Thoracic aorta (tissue), 2 donors: ENCODE measurements around the gene C6orf120. TPM values are rescaled to one million over a fixed set of nuclear protein-coding genes. Genes with fewer than 3 reads are reported as not detected.

Experiments
- ATAC-seq: fragments of 150-250 bp; one replicate; pipeline ENCODE4 v1.8.0; 2017; ENCODE audit warnings: low read depth; ENCODE audit not compliant: insufficient number of reproducible peaks, low FRiP score
- DNase-seq: peaks from one replicate; pipeline ENCODE4 v3.0.0-alpha.2; 2020; ENCODE audit warnings: low spot score
- H3K27ac ChIP-seq, 2 donors: fragments of 200-600 bp; sonication (generic); 1 replicate in 1 of 2; 2 replicates in 1 of 2; pipeline ENCODE4 v1.5.1; 2016; ENCODE audit warnings: mild to moderate bottlenecking in 2 of 2, moderate library complexity in 2 of 2
- H3K27me3 ChIP-seq: fragments of 200-600 bp; sonication (generic); replicated peaks from 2 replicates; pipeline ENCODE4 v1.6.0; 2016; ENCODE audit warnings: mild to moderate bottlenecking; ENCODE audit not compliant: insufficient read depth
- H3K36me3 ChIP-seq: fragments of 200-600 bp; sonication (generic); one replicate; pipeline ENCODE4 v1.5.1; 2016
- H3K4me1 ChIP-seq, 2 donors: fragments of 200-600 bp; sonication (generic); 1 replicate in 1 of 2; 2 replicates in 1 of 2; pipeline versions ENCODE4 v1.5.1 to v1.6.0; 2016; ENCODE audit warnings: low read depth in 2 of 2, mild to moderate bottlenecking in 1 of 2; ENCODE audit not compliant: control insufficient read depth in 1 of 2
- H3K4me3 ChIP-seq: fragments of 200-600 bp; sonication (generic); 2 replicates; pipeline ENCODE4 v1.5.1; 2016; ENCODE audit warnings: mild to moderate bottlenecking
- H3K9me3 ChIP-seq: fragments of 200-600 bp; sonication (generic); 2 replicates; pipeline ENCODE4 v1.5.1; 2016
- CTCF ChIP-seq: fragments of 200-600 bp; sonication (generic); IDR thresholded peaks from one replicate; pipeline ENCODE4 v1.5.1; 2019; ENCODE audit warnings: antibody characterized with exemption
- total RNA-seq, 2 donors: library from RNA; depleted of rRNA; stranded (reverse); fragments of >200 nt; gene quantifications; one replicate each; pipeline versions ENCODE4 v1.1.0 to v1.2.3, GENCODE V29; 2016

The C6orf120 gene
- total RNA-seq, 2 donors from 2014 or later, result 30.0 to 37.5 TPM

GRCh38 chr6:169725125-169726048 is 23.5 kb downstream of the C6orf120 start:
- ATAC-seq, result no peak
- peak overlapping the region; percentile 69 to 85 for H3K27ac ChIP-seq
- peaks cover 21 to 22% of the 10 kb centered on the region in 2 donors for H3K4me1 ChIP-seq
- DNase-seq, result peak; percentile 29
- H3K4me3 ChIP-seq, result peak overlapping the region; percentile 94
- no peaks in the 10 kb centered on the region for H3K9me3 ChIP-seq
- no peaks in the 10 kb centered on the region for H3K36me3 ChIP-seq
- TF ChIP-seq CTCF, result no peak
- no peaks in the 10 kb centered on the region for H3K27me3 ChIP-seq

DNA sequence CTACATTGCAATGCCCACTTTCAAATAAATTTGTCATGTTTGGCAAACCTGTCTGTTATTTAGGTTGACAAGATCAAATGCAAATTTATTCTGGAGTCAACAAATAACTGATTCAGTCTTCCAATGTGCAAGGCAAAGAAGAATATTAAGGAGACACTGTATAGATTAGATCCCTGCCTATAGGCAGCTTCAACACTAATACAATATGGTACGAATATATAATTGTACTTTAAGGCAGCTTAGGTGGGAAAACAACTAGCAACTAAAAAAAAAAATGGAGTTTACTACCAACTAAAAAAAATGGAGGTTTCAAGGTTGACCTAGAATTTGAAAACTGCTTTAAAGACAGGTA is 24.1 kb downstream of the C6orf120 start:
- no peaks in the 10 kb centered on the region for H3K36me3 ChIP-seq
- H3K9me3 ChIP-seq, result no peaks in the 10 kb centered on the region
- TF ChIP-seq CTCF, result no peak
- no peak overlapping the region for H3K4me3 ChIP-seq
- H3K27me3 ChIP-seq, result no peaks in the 10 kb centered on the region
- no peak for DNase-seq
- H3K27ac ChIP-seq, result no peak overlapping the region
- ATAC-seq, result no peak
- peaks cover 15 to 22% of the 10 kb centered on the region in 2 donors for H3K4me1 ChIP-seq

GRCh38 chr6:169726963-169727362 is 25.0 kb downstream of the C6orf120 start:
- Histone ChIP-seq H3K27ac (no peak overlapping the region), H3K4me3 (no peak overlapping the region), H3K27me3 (no peaks in the 10 kb centered on the region), H3K9me3 (no peaks in the 10 kb centered on the region), H3K36me3 (no peaks in the 10 kb centered on the region), H3K4me1 (peaks cover 6 to 15% of the 10 kb centered on the region in 2 donors)
- DNase-seq (no peak), ATAC-seq (no peak)
- TF ChIP-seq CTCF, result no peak

GRCh38 chr6:169729961-169730360 is 28.0 kb downstream of the C6orf120 start:
- Histone ChIP-seq H3K36me3 (no peaks in the 10 kb centered on the region), H3K27me3 (no peaks in the 10 kb centered on the region), H3K9me3 (no peaks in the 10 kb centered on the region), H3K4me1 (peaks cover 0 to 4% of the 10 kb centered on the region in 2 donors), H3K27ac (no peak overlapping the region), H3K4me3 (no peak overlapping the region)
- ATAC-seq (no peak), DNase-seq (no peak)
- TF ChIP-seq CTCF, result no peak

DNA sequence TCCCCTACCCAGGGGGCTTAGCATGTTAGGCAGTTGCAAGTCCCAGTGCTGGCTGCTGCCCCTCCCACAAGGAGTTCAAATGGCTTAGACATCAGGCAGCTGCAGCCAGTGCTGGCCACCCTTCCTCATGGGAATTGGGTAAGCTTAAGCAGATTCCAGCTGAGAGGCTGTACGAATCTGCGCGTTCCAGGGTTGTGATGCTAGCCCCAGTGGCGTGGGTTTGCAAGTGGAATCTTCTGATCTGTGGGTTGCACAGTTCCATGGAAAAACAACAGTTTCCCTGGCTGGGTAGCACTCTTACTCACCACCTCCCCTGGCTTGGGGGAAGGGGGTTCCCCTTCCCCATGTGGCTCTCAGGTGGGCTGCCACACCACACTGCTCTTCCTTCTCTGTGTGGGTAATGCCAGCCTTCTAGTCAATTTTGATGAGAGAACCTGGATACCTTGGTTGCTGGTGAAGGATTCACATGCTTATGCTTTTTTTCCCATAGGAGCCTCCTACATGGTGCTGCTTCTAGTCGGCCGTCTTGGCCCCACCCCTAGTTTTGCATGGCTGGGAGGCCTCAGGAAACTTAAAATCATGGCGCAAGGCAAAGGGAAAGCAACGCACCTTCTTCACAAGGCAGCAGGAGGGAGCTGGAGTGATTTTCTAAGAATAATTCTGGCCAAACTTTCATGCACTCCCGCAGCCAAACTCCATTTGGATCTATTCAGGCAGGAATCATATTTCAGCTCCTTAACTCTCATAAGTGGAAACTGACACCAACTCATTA is 36.5 kb downstream of the C6orf120 start:
- no peak for ATAC-seq
- Histone ChIP-seq H3K27ac (no peak overlapping the region), H3K4me3 (no peak overlapping the region), H3K9me3 (no peaks in the 10 kb centered on the region), H3K36me3 (no peaks in the 10 kb centered on the region), H3K27me3 (no peaks in the 10 kb centered on the region), H3K4me1 (no peaks in the 10 kb centered on the region)
- DNase-seq, result no peak
- TF ChIP-seq CTCF, result no peak
